ENCODE data around the gene PI4K2B.

PI4K2B gene

DNA sequence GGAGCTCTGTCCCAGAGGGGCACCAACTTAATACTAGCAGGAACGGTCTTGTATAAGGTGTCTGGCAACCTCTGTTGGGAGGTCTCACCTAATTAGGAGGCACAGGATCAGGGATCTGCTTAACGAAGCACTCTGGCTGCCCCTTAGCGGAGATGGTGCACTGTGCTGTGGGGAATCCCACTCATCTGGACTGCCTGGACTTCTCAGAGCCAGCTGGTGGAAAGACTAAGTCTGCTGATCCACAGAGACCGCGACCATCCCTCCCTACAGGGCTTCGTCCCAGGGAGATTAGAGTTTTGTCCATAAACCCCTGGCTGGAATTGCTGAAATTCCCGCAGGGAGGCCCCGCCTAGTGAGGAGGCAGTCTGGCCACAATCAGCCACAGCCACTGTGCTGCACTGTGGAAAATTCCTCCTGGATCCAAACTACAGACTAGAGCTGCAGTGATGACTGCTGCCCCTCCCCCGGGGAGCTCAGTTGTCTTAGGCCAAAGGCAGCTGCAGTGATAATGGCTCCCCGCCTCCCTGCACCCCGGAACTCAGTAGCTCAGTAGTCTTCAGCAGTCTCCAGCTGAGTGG lies 56.7 kb downstream of the PI4K2B start:
- TF ChIP-seq POLR2AphosphoS5 (IDR thresholded peaks at IDR 0.05; ENCODE audit: borderline replicate concordance, low read depth, low read length): no peak
- TF ChIP-seq EZH2 (IDR thresholded peaks at IDR 0.05): no peak
- TF ChIP-seq FOXP2 (optimal IDR thresholded peaks at IDR 0.05; ENCODE audit: control extremely low read depth, extremely low read length, insufficient read depth): no peak
- H3K36me3 ChIP-seq (ENCODE audit: insufficient read depth, low read length): no peaks in the 10 kb centered on the region
- H3K27ac ChIP-seq: no peak overlapping the region
- no peaks in the 10 kb centered on the region for H3K9me3 ChIP-seq (ENCODE audit: low read depth, low read length)
- H3K9ac ChIP-seq (ENCODE audit: insufficient read length): no peak overlapping the region
- H3K4me3 ChIP-seq: no peak overlapping the region
- no peak for DNase-seq (ENCODE audit: low read depth, low spot score)

DNA sequence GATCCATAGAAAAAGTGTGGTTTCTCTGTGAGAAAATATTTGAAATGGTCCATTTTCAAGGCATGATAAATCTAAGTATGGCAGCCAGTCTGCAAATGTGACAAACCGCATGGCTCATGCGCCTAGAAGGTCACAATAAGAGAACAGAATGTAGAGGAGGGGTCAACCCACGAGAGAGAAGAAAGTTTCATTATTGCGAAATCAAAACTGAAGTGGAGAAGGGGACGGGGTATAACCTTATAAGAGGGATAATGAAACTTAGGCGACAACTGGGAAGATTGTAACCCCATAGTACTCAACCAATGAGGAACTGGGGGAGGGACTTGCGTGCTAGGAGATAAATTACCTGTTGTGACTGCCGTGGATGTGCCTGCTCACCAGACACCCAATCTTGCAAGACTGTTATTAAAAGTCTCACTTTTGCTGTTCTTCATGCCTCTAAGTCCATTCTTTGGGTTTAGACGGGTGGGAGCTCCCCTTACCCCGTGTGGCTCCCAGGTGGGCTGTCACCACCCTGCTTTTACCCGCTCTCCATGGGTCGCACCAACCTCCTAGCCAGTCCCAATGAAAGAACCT lies 57.4 kb downstream of the PI4K2B start:
- TF ChIP-seq EZH2 (IDR thresholded peaks at IDR 0.05) (no peak), FOXP2 (optimal IDR thresholded peaks at IDR 0.05; ENCODE audit: control extremely low read depth, extremely low read length, insufficient read depth) (no peak), POLR2AphosphoS5 (IDR thresholded peaks at IDR 0.05; ENCODE audit: borderline replicate concordance, low read depth, low read length) (no peak)
- Histone ChIP-seq H3K9ac (ENCODE audit: insufficient read length) (no peak overlapping the region), H3K9me3 (ENCODE audit: low read depth, low read length) (no peaks in the 10 kb centered on the region), H3K27ac (no peak overlapping the region), H3K4me3 (no peak overlapping the region), H3K36me3 (ENCODE audit: insufficient read depth, low read length) (no peaks in the 10 kb centered on the region)
- DNase-seq (ENCODE audit: low read depth, low spot score): no peak

DNA sequence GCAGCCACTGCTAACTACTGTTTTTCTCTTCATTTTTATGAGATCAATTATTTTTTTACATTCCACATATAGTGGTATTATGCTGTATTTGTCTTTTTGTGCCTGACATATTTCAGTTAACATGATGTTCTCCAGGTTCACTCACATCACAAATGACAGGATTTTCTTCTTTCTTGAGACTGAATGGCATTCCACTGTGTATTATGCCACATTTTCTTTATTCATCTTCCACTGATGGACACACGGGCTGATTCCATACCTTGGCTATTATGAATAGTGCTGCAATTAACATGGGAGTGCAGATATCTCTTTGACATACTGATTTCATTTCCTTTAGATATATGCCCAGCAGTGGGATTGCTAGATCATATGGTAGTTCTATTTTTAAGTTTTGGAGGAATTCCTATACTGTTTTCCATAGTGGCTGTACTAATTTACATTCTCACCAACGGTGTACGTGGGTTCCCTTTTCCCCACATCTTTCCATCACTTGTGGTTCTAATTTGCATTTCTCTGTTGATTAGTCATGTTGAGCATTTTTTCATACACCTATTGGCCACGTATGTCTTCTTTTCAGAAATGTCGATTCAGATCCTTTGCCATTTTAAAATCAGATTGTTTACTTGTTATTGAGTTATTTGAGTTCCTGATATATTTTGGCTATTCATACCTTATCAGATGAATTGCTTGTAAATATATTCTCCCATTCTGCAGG lies 63.9 kb downstream of the PI4K2B start:
- Histone ChIP-seq H3K27ac (no peak overlapping the region), H3K9ac (ENCODE audit: insufficient read length) (no peak overlapping the region), H3K4me3 (no peak overlapping the region), H3K36me3 (ENCODE audit: insufficient read depth, low read length) (no peaks in the 10 kb centered on the region), H3K9me3 (ENCODE audit: low read depth, low read length) (no peaks in the 10 kb centered on the region)
- TF ChIP-seq EZH2 (IDR thresholded peaks at IDR 0.05) (no peak), FOXP2 (optimal IDR thresholded peaks at IDR 0.05; ENCODE audit: control extremely low read depth, extremely low read length, insufficient read depth) (no peak), POLR2AphosphoS5 (IDR thresholded peaks at IDR 0.05; ENCODE audit: borderline replicate concordance, low read depth, low read length) (no peak)
- no peak for DNase-seq (ENCODE audit: low read depth, low spot score)

DNA sequence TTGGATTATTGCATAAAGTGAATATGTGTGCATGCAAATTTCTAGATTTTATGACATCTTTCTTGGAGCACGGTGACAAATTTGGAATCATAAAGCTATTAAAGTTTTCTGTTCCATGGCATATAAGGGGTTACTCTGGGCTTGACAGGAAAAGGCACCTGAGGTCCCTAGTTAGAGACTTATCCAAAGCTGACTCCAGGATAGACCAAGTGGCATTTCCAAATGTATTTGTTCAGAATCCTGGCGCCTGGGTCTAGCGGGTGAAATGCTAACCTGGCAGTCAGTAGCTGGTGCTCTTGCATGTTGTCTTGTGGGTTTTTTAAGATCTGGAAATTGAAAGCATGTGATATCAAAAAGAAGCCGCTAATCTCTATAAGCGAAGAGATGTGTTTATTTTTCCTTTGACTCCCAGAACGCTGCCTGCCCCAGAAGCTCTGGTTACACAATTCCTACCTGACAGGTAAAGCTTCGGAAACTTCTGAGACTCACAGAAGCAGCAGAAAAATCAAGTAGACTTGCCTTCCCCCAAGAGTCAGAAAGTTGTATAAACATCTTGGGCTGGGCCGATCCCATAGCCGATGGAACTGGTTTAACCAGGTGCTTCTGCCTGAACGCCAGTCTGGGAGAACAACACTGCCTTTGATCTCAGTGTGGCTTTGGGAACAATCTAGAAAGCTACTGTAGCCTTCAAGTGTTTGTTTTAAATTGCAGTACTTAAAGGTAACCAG lies 65.8 kb downstream of the PI4K2B start:
- no peak overlapping the region for H3K27ac ChIP-seq
- no peak overlapping the region for H3K9ac ChIP-seq (ENCODE audit: insufficient read length)
- H3K36me3 ChIP-seq (ENCODE audit: insufficient read depth, low read length): no peaks in the 10 kb centered on the region
- no peak for DNase-seq (ENCODE audit: low read depth, low spot score)
- H3K4me3 ChIP-seq: no peak overlapping the region
- no peaks in the 10 kb centered on the region for H3K9me3 ChIP-seq (ENCODE audit: low read depth, low read length)
- TF ChIP-seq EZH2 (IDR thresholded peaks at IDR 0.05) (no peak), POLR2AphosphoS5 (IDR thresholded peaks at IDR 0.05; ENCODE audit: borderline replicate concordance, low read depth, low read length) (no peak), FOXP2 (optimal IDR thresholded peaks at IDR 0.05; ENCODE audit: control extremely low read depth, extremely low read length, insufficient read depth) (no peak)

DNA sequence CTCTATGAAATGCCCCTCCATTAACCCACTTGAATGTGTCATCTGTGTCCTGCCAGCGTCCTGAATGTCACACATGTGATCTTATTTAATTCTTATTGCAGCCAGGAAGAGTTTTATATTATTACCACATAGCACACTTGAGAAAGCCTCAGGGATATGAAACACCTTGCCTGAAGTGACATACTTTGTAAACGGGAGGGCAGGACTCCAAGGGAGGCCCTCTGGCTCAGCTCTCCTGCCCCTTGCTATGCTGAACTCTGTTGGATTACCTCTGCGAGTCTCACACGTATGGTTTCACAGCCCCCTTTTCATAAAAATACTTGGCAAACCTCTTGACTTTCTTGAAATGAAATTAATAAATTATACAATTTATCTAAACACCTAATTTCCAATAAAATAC lies 67.6 kb downstream of the PI4K2B start:
- Histone ChIP-seq H3K27ac (no peak overlapping the region), H3K9ac (ENCODE audit: insufficient read length) (no peak overlapping the region), H3K4me3 (no peak overlapping the region), H3K9me3 (ENCODE audit: low read depth, low read length) (no peaks in the 10 kb centered on the region), H3K36me3 (ENCODE audit: insufficient read depth, low read length) (no peaks in the 10 kb centered on the region)
- TF ChIP-seq EZH2 (IDR thresholded peaks at IDR 0.05) (no peak), FOXP2 (optimal IDR thresholded peaks at IDR 0.05; ENCODE audit: control extremely low read depth, extremely low read length, insufficient read depth) (no peak), POLR2AphosphoS5 (IDR thresholded peaks at IDR 0.05; ENCODE audit: borderline replicate concordance, low read depth, low read length) (no peak)
- no peak for DNase-seq (ENCODE audit: low read depth, low spot score)

DNA sequence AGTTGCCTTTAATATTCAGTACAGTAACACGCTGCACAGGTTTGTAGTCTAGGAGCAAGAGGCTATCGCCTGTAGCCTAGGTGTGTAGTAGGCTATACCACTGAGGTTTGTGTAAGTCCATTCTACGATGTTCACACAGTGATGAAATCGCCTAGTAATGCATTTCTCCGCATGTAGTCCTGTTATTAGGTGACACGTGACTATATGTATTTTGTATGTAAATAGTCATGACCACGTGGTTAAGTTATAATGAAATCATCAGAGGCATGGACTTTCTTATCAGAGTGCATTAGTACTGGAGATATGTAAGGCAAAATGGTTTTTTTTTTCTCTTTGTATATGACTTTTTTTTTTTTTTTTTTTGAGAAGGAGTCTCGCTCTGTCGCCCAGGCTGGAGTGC lies 68.8 kb downstream of the PI4K2B start:
- Histone ChIP-seq H3K4me3 (no peak overlapping the region), H3K9ac (ENCODE audit: insufficient read length) (no peak overlapping the region), H3K36me3 (ENCODE audit: insufficient read depth, low read length) (no peaks in the 10 kb centered on the region), H3K9me3 (ENCODE audit: low read depth, low read length) (no peaks in the 10 kb centered on the region), H3K27ac (no peak overlapping the region)
- TF ChIP-seq POLR2AphosphoS5 (IDR thresholded peaks at IDR 0.05; ENCODE audit: borderline replicate concordance, low read depth, low read length) (no peak), EZH2 (IDR thresholded peaks at IDR 0.05) (no peak), FOXP2 (optimal IDR thresholded peaks at IDR 0.05; ENCODE audit: control extremely low read depth, extremely low read length, insufficient read depth) (no peak)
- no peak for DNase-seq (ENCODE audit: low read depth, low spot score)

DNA sequence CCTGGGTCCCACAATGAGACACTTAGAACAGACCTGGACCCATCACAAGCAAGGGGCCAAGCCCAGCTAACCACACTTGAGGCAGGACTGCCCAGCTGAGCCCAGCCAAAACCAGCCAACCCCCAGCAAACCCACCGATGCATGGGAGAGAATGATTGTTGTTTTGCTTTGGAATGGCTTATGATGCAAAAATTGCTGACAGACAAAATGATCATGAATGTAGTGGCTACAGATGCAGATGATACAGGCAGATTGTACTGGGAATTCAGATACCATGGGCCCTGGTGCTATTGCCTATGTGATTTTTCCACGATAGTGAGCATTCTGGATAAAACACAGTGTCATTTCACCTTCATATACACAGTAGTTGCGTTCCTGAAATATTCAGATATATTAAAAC lies 69.7 kb downstream of the PI4K2B start:
- Histone ChIP-seq H3K27ac (no peak overlapping the region), H3K36me3 (ENCODE audit: insufficient read depth, low read length) (no peaks in the 10 kb centered on the region), H3K9ac (ENCODE audit: insufficient read length) (no peak overlapping the region), H3K9me3 (ENCODE audit: low read depth, low read length) (no peaks in the 10 kb centered on the region), H3K4me3 (no peak overlapping the region)
- no peak for TF ChIP-seq EZH2 (IDR thresholded peaks at IDR 0.05)
- no peak for TF ChIP-seq FOXP2 (optimal IDR thresholded peaks at IDR 0.05; ENCODE audit: control extremely low read depth, extremely low read length, insufficient read depth)
- TF ChIP-seq POLR2AphosphoS5 (IDR thresholded peaks at IDR 0.05; ENCODE audit: borderline replicate concordance, low read depth, low read length): no peak
- DNase-seq (ENCODE audit: low read depth, low spot score): no peak

DNA sequence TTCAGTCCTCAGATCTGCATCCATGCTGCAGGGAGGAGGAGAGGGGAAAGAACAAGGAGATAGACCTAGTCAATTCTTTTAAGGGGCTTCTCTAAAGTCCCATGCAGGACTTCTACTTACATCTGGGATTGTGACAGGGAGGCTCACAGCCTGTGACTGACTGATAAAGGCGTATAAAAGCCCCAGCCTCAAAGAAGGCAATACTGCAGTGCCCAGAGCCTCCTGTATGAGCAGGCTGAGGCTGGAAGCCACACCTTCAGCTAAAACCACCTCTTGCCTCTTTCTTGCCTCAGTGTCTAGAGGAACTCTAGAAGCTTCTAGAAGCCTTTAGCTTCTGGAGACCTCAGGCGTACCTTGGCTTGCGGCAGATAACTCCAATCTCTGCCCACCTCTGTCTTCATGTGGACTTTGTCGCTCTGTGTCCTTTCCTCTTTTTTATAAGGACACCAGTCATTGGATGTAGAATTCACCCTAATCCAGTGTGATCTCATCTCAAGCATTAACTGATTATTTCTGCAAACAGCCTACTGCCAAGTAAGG lies 72.8 kb downstream of the PI4K2B start:
- Histone ChIP-seq H3K27ac (no peak overlapping the region), H3K36me3 (ENCODE audit: insufficient read depth, low read length) (no peaks in the 10 kb centered on the region), H3K9me3 (ENCODE audit: low read depth, low read length) (no peaks in the 10 kb centered on the region), H3K9ac (ENCODE audit: insufficient read length) (no peak overlapping the region), H3K4me3 (no peak overlapping the region)
- TF ChIP-seq FOXP2 (optimal IDR thresholded peaks at IDR 0.05; ENCODE audit: control extremely low read depth, extremely low read length, insufficient read depth): no peak
- TF ChIP-seq POLR2AphosphoS5 (IDR thresholded peaks at IDR 0.05; ENCODE audit: borderline replicate concordance, low read depth, low read length): no peak
- TF ChIP-seq EZH2 (IDR thresholded peaks at IDR 0.05): no peak
- no peak for DNase-seq (ENCODE audit: low read depth, low spot score)

Measured in SK-N-MC (cell line).